K562 (cell line): Measurements from ENCODE around the gene ORC1. TPM values are rescaled to one million over a fixed set of nuclear protein-coding genes. Genes with fewer than 3 reads are reported as not detected.
A peak's percentile ranks its signal among the peaks of the same experiment; 100 is the strongest.

Source experiments
- FOXA3 ChIP-seq, 2 experiments: fragments of 450-650 bp in 1 of 2; sonication (generic) in 1 of 2; formaldehyde crosslinking; IDR thresholded peaks in 1 of 2; conservative IDR thresholded peaks in 1 of 2; 2 replicates each; pipeline versions ENCODE4 v1.4.0 to v1.8.0; 2020 to 2022; ENCODE audit warnings: mild to moderate bottlenecking in 2 of 2, missing genetic modification reagents in 1 of 2
- JUND ChIP-seq, 2 experiments: IDR thresholded peaks; 2 replicates in 1 of 2; 3 replicates in 1 of 2; pipeline ENCODE4 v1.6.1; 2011; ENCODE audit warnings: borderline replicate concordance in 2 of 2, low read depth in 2 of 2, low read length in 2 of 2, improper control_type of control experiment in 1 of 2, missing biosample characterization in 1 of 2, missing genetic modification characterization in 1 of 2, missing genetic modification reagents in 1 of 2
- LEF1 ChIP-seq: fragments of 450-650 bp; IDR thresholded peaks from 2 replicates; pipeline ENCODE4 v1.6.1; 2016; ENCODE audit warnings: mild to moderate bottlenecking
- MAFF ChIP-seq: IDR thresholded peaks from 2 replicates; pipeline ENCODE4 v1.6.1; 2012; ENCODE audit warnings: low read length, improper control_type of control experiment
- MAFG ChIP-seq: fragments of 450-650 bp; conservative IDR thresholded peaks from 2 replicates; pipeline ENCODE4 v1.6.1; 2016; ENCODE audit warnings: missing genetic modification characterization, missing compliant biosample characterization
- MAFK ChIP-seq: IDR thresholded peaks from 2 replicates; pipeline ENCODE4 v1.6.1; 2011; ENCODE audit warnings: low read length, improper control_type of control experiment
- NFE2 ChIP-seq: IDR thresholded peaks from 2 replicates; pipeline ENCODE4 v1.6.1; 2014; ENCODE audit warnings: antibody characterized with exemption, low read depth
- POLR2H ChIP-seq: IDR thresholded peaks from 2 replicates; pipeline ENCODE4 v1.6.1; 2016; ENCODE audit warnings: missing genetic modification characterization, low read depth, mild to moderate bottlenecking, control low read depth, missing compliant biosample characterization, moderate library complexity
- SIX5 ChIP-seq, 2 experiments: IDR thresholded peaks; 2 replicates each; pipeline ENCODE4 v1.6.1; 2011; ENCODE audit warnings: low read length in 2 of 2, borderline replicate concordance in 1 of 2, low read depth in 1 of 2, mild to moderate bottlenecking in 1 of 2, moderate library complexity in 1 of 2; ENCODE audit not compliant: insufficient read depth in 1 of 2
- SMARCA4 ChIP-seq: fragments of 450-650 bp; IDR thresholded peaks from 2 replicates; pipeline ENCODE4 v1.6.1; 2016
- SMARCC2 ChIP-seq: fragments of 450-650 bp; IDR thresholded peaks from 2 replicates; pipeline ENCODE4 v1.6.1; 2017; ENCODE audit warnings: antibody characterized with exemption, moderate library complexity, mild to moderate bottlenecking, low read depth
- TBL1XR1 ChIP-seq, 2 experiments: IDR thresholded peaks; 2 replicates each; pipeline ENCODE4 v1.6.1; 2012; ENCODE audit warnings: improper control_type of control experiment in 2 of 2, low read length in 2 of 2, mild to moderate bottlenecking in 1 of 2
- YY1 ChIP-seq, 3 experiments: IDR thresholded peaks; 2 replicates each; pipeline ENCODE4 v1.6.1; 2011; ENCODE audit warnings: low read length in 2 of 3, mild to moderate bottlenecking in 2 of 3, moderate library complexity in 2 of 3, borderline replicate concordance in 1 of 3, control low read depth in 1 of 3, low read depth in 1 of 3; ENCODE audit not compliant: insufficient read depth in 3 of 3, insufficient replicate concordance in 2 of 3, control insufficient read depth in 1 of 3, insufficient read length in 1 of 3; ENCODE audit errors: extremely low read depth in 1 of 3
- ZNF217 ChIP-seq: sonication (generic); formaldehyde crosslinking; IDR thresholded peaks from 2 replicates; pipeline ENCODE4 v1.8.0; 2022; ENCODE audit warnings: mild to moderate bottlenecking, missing genetic modification reagents
- polyA plus RNA-seq, 8 experiments: library from polyadenylated mRNA; depleted of rRNA in 4 of 8; stranded (reverse) in 5 of 8; unstranded in 3 of 8; fragments of >200 nt; fragmentation: Nextera tagmentation in 2 of 8; fragmentation: Illumina TruSeq in 1 of 8; extraction: Ambion mirVana in 2 of 8; extraction: Trizol in 1 of 8; gene quantifications; 2 replicates each; pipeline versions ENCODE4 v1.2.1 to v1.2.3, GENCODE V29; 2011 to 2014; ENCODE audit warnings: inconsistent platforms in 1 of 8, missing spikeins in 1 of 8
- total RNA-seq, 7 experiments: library from RNA; depleted of rRNA in 6 of 7; stranded (reverse); fragments of >200 nt in 6 of 7; fragmentation: Illumina TruSeq in 2 of 7; extraction: Trizol in 2 of 7; gene quantifications; 2 replicates each; pipeline versions ENCODE4 v1.2.1 to v1.2.3, GENCODE V29; 2011 to 2021; ENCODE audit warnings: low replicate concordance in 1 of 7
- TF ChIP-seq, protein P1 (sequence below): fragments of 450-650 bp; IDR thresholded peaks from 2 replicates; pipeline ENCODE4 v1.6.1; 2016
- TF ChIP-seq, protein P2 (sequence below): fragments of 450-650 bp; IDR thresholded peaks from 2 replicates; pipeline ENCODE4 v1.6.1; 2018; ENCODE audit warnings: mild to moderate bottlenecking, low read depth; ENCODE audit not compliant: partially characterized antibody

ORC1 gene
- total and polyA plus RNA-seq, 9 of the 15 experiments (the other 6 are each of a cell fraction or from before 2014, with no cell fraction given) = 26.4 to 91.6 (median 69.7) TPM

DNA sequence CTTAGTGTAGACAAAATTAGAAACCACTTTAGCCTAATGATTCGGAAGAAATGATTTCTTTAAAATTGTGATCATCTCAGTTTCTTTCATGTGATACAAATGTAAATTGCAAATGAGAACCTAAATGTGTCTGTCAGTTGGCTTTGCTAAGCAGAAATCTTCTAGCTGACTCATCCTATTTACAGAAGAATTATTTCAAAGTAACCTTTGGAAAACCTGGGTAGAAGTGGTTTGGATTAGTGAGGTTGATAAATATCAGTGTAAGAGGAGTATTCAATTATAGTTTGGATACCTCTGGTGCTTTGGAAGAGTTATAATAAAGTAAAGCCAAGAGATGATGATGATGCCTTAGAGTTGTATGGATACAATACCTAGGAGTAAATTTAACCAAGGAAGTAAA lies 75.6 kb downstream of the ORC1 start (continued):
- TF ChIP-seq TBL1XR1 (IDR thresholded peaks at IDR 0.05; ENCODE audit: low read length in 2 of 2) (no peak), FOXA3 (CRISPR knock-in tag; conservative IDR thresholded peaks at IDR 0.05 in 1 of 2, IDR thresholded peaks at IDR 0.05 in 1 of 2) (peak in 1 of 2 experiments; percentile 66; a peak in 2 of 4 replicates), SIX5 (IDR thresholded peaks at IDR 0.05; ENCODE audit: borderline replicate concordance in 1 of 2, insufficient read depth in 1 of 2, low read depth in 1 of 2, low read length in 2 of 2) (no peak), MAFG (peak; percentile 88), ZNF217 (CRISPR knock-in tag) (no peak), MAFF (peak; percentile 82), JUND (IDR thresholded peaks at IDR 0.05; ENCODE audit: borderline replicate concordance, low read depth, low read length) (peak; percentile 50; the same call in 1 of the 2 replicates), JUND (tag; IDR thresholded peaks at IDR 0.05; ENCODE audit: borderline replicate concordance, low read depth, low read length) (peak; percentile 56; the same call in 1 of the 3 replicates), SMARCA4 (0 out of 2 replicates have a peak, but pooled peaks have one; percentile 32), LEF1 (peak; percentile 25; the same call in 1 of the 2 replicates), SMARCC2 (peak; percentile 17; the same call in 1 of the 2 replicates), NFE2 (peak; percentile 82), YY1 (IDR thresholded peaks at IDR 0.05; ENCODE audit: borderline replicate concordance in 1 of 3, control insufficient read depth in 1 of 3, extremely low read depth in 1 of 3, insufficient read depth in 3 of 3, insufficient read length in 1 of 3, insufficient replicate concordance in 2 of 3, low read depth in 1 of 3, low read length in 2 of 3) (no peak), POLR2H (tag) (0 out of 2 replicates have a peak, but pooled peaks have one; percentile 55), MAFK (peak; percentile 80)
- TF ChIP-seq, protein P1, sequence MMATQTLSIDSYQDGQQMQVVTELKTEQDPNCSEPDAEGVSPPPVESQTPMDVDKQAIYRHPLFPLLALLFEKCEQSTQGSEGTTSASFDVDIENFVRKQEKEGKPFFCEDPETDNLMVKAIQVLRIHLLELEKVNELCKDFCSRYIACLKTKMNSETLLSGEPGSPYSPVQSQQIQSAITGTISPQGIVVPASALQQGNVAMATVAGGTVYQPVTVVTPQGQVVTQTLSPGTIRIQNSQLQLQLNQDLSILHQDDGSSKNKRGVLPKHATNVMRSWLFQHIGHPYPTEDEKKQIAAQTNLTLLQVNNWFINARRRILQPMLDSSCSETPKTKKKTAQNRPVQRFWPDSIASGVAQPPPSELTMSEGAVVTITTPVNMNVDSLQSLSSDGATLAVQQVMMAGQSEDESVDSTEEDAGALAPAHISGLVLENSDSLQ = 0 out of 2 replicates have a peak, but pooled peaks have one; percentile 37
- TF ChIP-seq, protein P2, sequence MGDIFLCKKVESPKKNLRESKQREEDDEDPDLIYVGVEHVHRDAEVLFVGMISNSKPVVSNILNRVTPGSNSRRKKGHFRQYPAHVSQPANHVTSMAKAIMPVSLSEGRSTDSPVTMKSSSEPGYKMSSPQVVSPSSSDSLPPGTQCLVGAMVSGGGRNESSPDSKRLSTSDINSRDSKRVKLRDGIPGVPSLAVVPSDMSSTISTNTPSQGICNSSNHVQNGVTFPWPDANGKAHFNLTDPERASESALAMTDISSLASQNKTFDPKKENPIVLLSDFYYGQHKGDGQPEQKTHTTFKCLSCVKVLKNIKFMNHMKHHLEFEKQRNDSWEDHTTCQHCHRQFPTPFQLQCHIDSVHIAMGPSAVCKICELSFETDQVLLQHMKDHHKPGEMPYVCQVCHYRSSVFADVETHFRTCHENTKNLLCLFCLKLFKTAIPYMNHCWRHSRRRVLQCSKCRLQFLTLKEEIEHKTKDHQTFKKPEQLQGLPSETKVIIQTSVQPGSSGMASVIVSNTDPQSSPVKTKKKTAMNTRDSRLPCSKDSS = no peak
- TF ChIP-seq, all 486 proteins: peak for 16
